A549 (cell line): ENCODE results near the gene LCN12. TPM values are rescaled to one million over a fixed set of nuclear protein-coding genes. Genes with fewer than 3 reads are reported as not detected.

Experiments
- ATAC-seq, 2 experiments: fragments of 200-7000 bp in 1 of 2; fragments of >200 bp in 1 of 2; cut with Nextera tagmentation in 1 of 2; cut with Tn5 transposase in 1 of 2; 3 replicates each; pipeline versions ENCODE4 v1.8.0 to v1.9.1; 2018 to 2020; ENCODE audit warnings: mild to moderate bottlenecking in 1 of 2, moderate library complexity in 1 of 2
- CTCF ChIA-PET: fragments of 300-600 bp; sonication (Branson Sonifier 250); formaldehyde crosslinking; extraction: SDS; loops from one replicate; lab custom pipeline; 2021; ENCODE audit warnings: antibody characterized with exemption, inconsistent platforms; lab: Yijun Ruan, JAX
- POLR2A ChIA-PET: fragments of 350-600 bp; formaldehyde crosslinking; extraction: SDS; loops from one replicate; lab custom pipeline; 2021; ENCODE audit warnings: antibody characterized with exemption, inconsistent platforms; lab: Yijun Ruan, JAX
- DNase-seq, 2 experiments: peaks; one replicate each; pipeline versions ENCODE4 v3.0.0 to v3.0.0-alpha.2; 2011 to 2016; ENCODE audit warnings: low read depth in 1 of 2, low spot score in 1 of 2
- FAIRE-seq: peaks from 2 replicates; lab custom pipeline; 2011; peaks lifted over from hg19 to GRCh38; lab: Jason Lieb, UNC
- H3K27ac ChIP-seq, 2 experiments: fragments of >200 bp; sonication (Bioruptor Twin); formaldehyde crosslinking; 3 replicates each; pipeline ENCODE4 v1.5.1; 2016 to 2017
- H3K4me1 ChIP-seq: fragments of >200 bp; sonication (Bioruptor Twin); formaldehyde crosslinking; 3 replicates; pipeline ENCODE4 v1.6.1; 2016
- H3K4me2 ChIP-seq: fragments of >200 bp; sonication (Bioruptor Twin); formaldehyde crosslinking; 3 replicates; pipeline ENCODE4 v1.6.1; 2016
- H3K4me3 ChIP-seq: fragments of >200 bp; sonication (Bioruptor Twin); formaldehyde crosslinking; 3 replicates; pipeline ENCODE4 v1.5.1; 2016
- H3K9me3 ChIP-seq: fragments of >200 bp; sonication (Bioruptor Twin); formaldehyde crosslinking; 3 replicates; pipeline ENCODE4 v1.6.1; 2016
- CBX2 ChIP-seq: fragments of 200-600 bp; sonication (generic); IDR thresholded peaks from 2 replicates; pipeline ENCODE4 v1.6.1; 2016; ENCODE audit warnings: low read depth, mild to moderate bottlenecking, borderline replicate concordance
- CHD2 ChIP-seq: fragments of 150-350 bp; IDR thresholded peaks from 2 replicates; pipeline ENCODE4 v1.6.1; 2014; ENCODE audit warnings: low read length; ENCODE audit not compliant: partially characterized antibody
- EHF ChIP-seq: fragments of 250-450 bp; sonication (Bioruptor Pico); IDR thresholded peaks from 2 replicates; pipeline ENCODE4 v1.5.0; 2020; ENCODE audit warnings: mild to moderate bottlenecking
- EHMT2 ChIP-seq: fragments of 200-600 bp; sonication (generic); IDR thresholded peaks from 2 replicates; pipeline ENCODE4 v1.6.1; 2016; ENCODE audit warnings: antibody characterized with exemption, low read depth, mild to moderate bottlenecking, moderate library complexity
- FOSB ChIP-seq: fragments of 250-450 bp; sonication (Bioruptor Pico); IDR thresholded peaks from 2 replicates; pipeline ENCODE4 v1.5.0; 2020; ENCODE audit warnings: mild to moderate bottlenecking, moderate library complexity
- FOXS1 ChIP-seq: fragments of 250-450 bp; sonication (Bioruptor Pico); IDR thresholded peaks from 2 replicates; pipeline ENCODE4 v1.5.0; 2020; ENCODE audit warnings: mild to moderate bottlenecking, moderate library complexity
- HOXA7 ChIP-seq: fragments of 250-450 bp; sonication (Bioruptor Pico); IDR thresholded peaks from 2 replicates; pipeline ENCODE4 v1.5.0; 2020; ENCODE audit warnings: mild to moderate bottlenecking, moderate library complexity
- HOXB13 ChIP-seq: fragments of 250-450 bp; sonication (Bioruptor Pico); IDR thresholded peaks from 2 replicates; pipeline ENCODE4 v1.5.0; 2020; ENCODE audit warnings: low read depth, mild to moderate bottlenecking, moderate library complexity
- JUNB ChIP-seq: fragments of >200 bp; sonication (Bioruptor Twin); formaldehyde crosslinking; IDR thresholded peaks from 2 replicates; pipeline ENCODE4 v1.6.1; 2016
- KDM1A ChIP-seq: fragments of 200-600 bp; sonication (generic); IDR thresholded peaks from 2 replicates; pipeline ENCODE4 v1.6.1; 2016; ENCODE audit warnings: low read depth, mild to moderate bottlenecking
- KDM5A ChIP-seq: fragments of 200-600 bp; sonication (generic); IDR thresholded peaks from 2 replicates; pipeline ENCODE4 v1.6.1; 2016; ENCODE audit warnings: antibody characterized with exemption, mild to moderate bottlenecking
- MAFK ChIP-seq: fragments of 450-650 bp; IDR thresholded peaks from 2 replicates; pipeline ENCODE4 v1.6.1; 2014; ENCODE audit not compliant: partially characterized antibody
- NFE2L2 ChIP-seq: fragments of 150-350 bp; conservative IDR thresholded peaks from 2 replicates; pipeline ENCODE4 v1.6.1; 2014; ENCODE audit warnings: low read length
- NPAS2 ChIP-seq: fragments of 250-450 bp; sonication (Bioruptor Pico); IDR thresholded peaks from 2 replicates; pipeline ENCODE4 v1.8.0; 2022; ENCODE audit warnings: mild to moderate bottlenecking, moderate library complexity, borderline replicate concordance
- NR3C1 ChIP-seq: fragments of >200 bp; sonication (Bioruptor Twin); formaldehyde crosslinking; IDR thresholded peaks from 3 replicates; pipeline ENCODE4 v1.6.1; 2017
- PBX3 ChIP-seq: IDR thresholded peaks from 2 replicates; pipeline ENCODE4 v1.6.1; 2012
- POLR2A ChIP-seq: IDR thresholded peaks from 2 replicates; pipeline ENCODE4 v1.6.1; 2012; ENCODE audit warnings: mild to moderate bottlenecking, low read length
- POLR2AphosphoS2 ChIP-seq: conservative IDR thresholded peaks from 2 replicates; pipeline ENCODE4 v1.6.1; 2012; ENCODE audit warnings: low read length, improper control_type of control experiment, inconsistent platforms
- SMC3 ChIP-seq: fragments of >200 bp; sonication (Bioruptor Twin); formaldehyde crosslinking; IDR thresholded peaks from 3 replicates; pipeline ENCODE4 v1.6.1; 2018; ENCODE audit warnings: inconsistent platforms
- SREBF2 ChIP-seq: fragments of 450-650 bp; IDR thresholded peaks from 2 replicates; pipeline ENCODE4 v1.6.1; 2014; ENCODE audit warnings: mild to moderate bottlenecking, moderate library complexity
- ZNF302 ChIP-seq: fragments of 250-450 bp; sonication (Bioruptor Pico); IDR thresholded peaks from 2 replicates; pipeline ENCODE4 v1.9.0; 2021; ENCODE audit warnings: inconsistent platforms, mild to moderate bottlenecking, moderate library complexity
- ZSCAN20 ChIP-seq: fragments of 250-450 bp; sonication (Bioruptor Pico); IDR thresholded peaks from 2 replicates; pipeline ENCODE4 v1.8.0; 2022; ENCODE audit warnings: mild to moderate bottlenecking, moderate library complexity
- WGBS: methylation state at CpG from one replicate; pipeline ENCODE4 v1.1.6; 2017; ENCODE audit errors: missing lambda C conversion rate; 5-methylcytosine and 5-hydroxymethylcytosine counted together
- polyA plus RNA-seq, 4 experiments: library from polyadenylated mRNA; depleted of rRNA in 3 of 4; stranded (reverse); fragments of >200 nt; fragmentation: RNase III in 1 of 4; extraction: RNeasy Plus Mini Kit Qiagen cat#74134 plus additional on column Dnase treatment in 1 of 4; gene quantifications; 2 replicates in 3 of 4; 3 replicates in 1 of 4; pipeline ENCODE4 v1.2.3, GENCODE V29; 2011 to 2017

The LCN12 gene
- polyA plus RNA-seq, 2 of the 4 experiments (the other 2 are of a cell fraction), result 0.74 to 3.0 TPM

- Histone ChIP-seq H3K4me1 (peaks cover 38% of the 10 kb centered on the region), H3K27ac (peak overlapping the region; percentile 68 to 98; a peak in 4 of 6 replicates), H3K9me3 (no peaks in the 10 kb centered on the region), H3K4me2 (no peak overlapping the region; the same call in 1 of the 3 replicates), H3K4me3 (no peak overlapping the region)
- ATAC-seq (no peak), DNase-seq (no peak), FAIRE-seq (no peak)
- TF ChIP-seq SREBF2 (no peak), FOSB (no peak), SMC3 (no peak), CHD2 (no peak), MAFK (no peak), NPAS2 (CRISPR knock-in tag) (no peak)
- 89% methylated on average over 24 of the region's 30 CpGs for WGBS
- POLR2A ChIA-PET, result no interaction called here
- CTCF ChIA-PET, result interaction anchor here (0.5 to 11.3 kb wide), 19 partner anchors 16 to 282 kb away, joined by 3 to 282 read pairs (median 5); partner anchors contain the start of genes ABCA2, FUT7, NPDC1 and PTGDS
Observed at GRCh38 chr9:136945333-136946227, 6.5 kb upstream of the LCN12 start.

- POLR2A ChIA-PET, result no interaction called here
- no peak overlapping the region for H3K4me2 ChIP-seq
- CTCF ChIA-PET, result interaction anchor here (0.7 to 11.3 kb wide), 15 partner anchors 22 to 281 kb away, joined by 3 to 282 read pairs (median 9); partner anchors contain the start of genes ABCA2, CLIC3, FUT7 and NPDC1
- H3K4me1 ChIP-seq, result peaks cover 43% of the 10 kb centered on the region
- no peak for ATAC-seq
- H3K4me3 ChIP-seq, result no peak overlapping the region
- DNase-seq, result no peak
- no peak for FAIRE-seq
- no peak for TF ChIP-seq HOXA7 (CRISPR knock-in tag)
- no peak for TF ChIP-seq HOXB13 (CRISPR knock-in tag)
- no peak for TF ChIP-seq POLR2AphosphoS2
- TF ChIP-seq NFE2L2, result no peak
- no peak for TF ChIP-seq KDM1A
- no peak for TF ChIP-seq EHMT2
- TF ChIP-seq, all 56 proteins: peak for 0
- Histone ChIP-seq H3K9me3 (no peaks in the 10 kb centered on the region), H3K27ac (peak overlapping the region in 1 of 2 experiments; percentile 98; a peak in 3 of 6 replicates)
- WGBS, result 87% methylated on average over 20 of the region's 27 CpGs
Observed at GRCh38 chr9:136946228-136947027, 5.6 kb upstream of the LCN12 start.

- no peak for DNase-seq
Observed at GRCh38 chr9:136947028-136947891, 4.8 kb upstream of the LCN12 start.

More at GRCh38 chr9:136947028-136947891, 4.8 kb upstream of the LCN12 start:
- H3K4me1 ChIP-seq, result peaks cover 43% of the 10 kb centered on the region
- H3K4me3 ChIP-seq, result no peak overlapping the region
- no peaks in the 10 kb centered on the region for H3K9me3 ChIP-seq
- ChIA-PET CTCF (interaction anchor here (0.6 to 11.3 kb wide), 46 partner anchors 9 to 337 kb away, joined by 3 to 282 read pairs (median 5); partner anchors contain the start of genes ABCA2, CLIC3, FUT7 and NPDC1), POLR2A (interaction anchor here (0.8 to 1.4 kb wide), 5 partner anchors 45 to 105 kb away, joined by 3 to 16 read pairs (median 4); partner anchors contain the start of genes AJM1, CLIC3, PAXX and TRAF2)
- 80% methylated on average over 17 of the region's 26 CpGs for WGBS
- H3K27ac ChIP-seq, result peak overlapping the region; percentile 63 to 98
- H3K4me2 ChIP-seq, result peak overlapping the region; percentile 47
- TF ChIP-seq NR3C1 (no peak), MAFK (no peak), ZSCAN20 (no peak), PBX3 (no peak), ZNF302 (CRISPR knock-in tag) (no peak), SREBF2 (no peak), FOXS1 (CRISPR knock-in tag) (no peak), EHF (CRISPR knock-in tag) (no peak), POLR2A (no peak), JUNB (no peak), KDM5A (no peak), CBX2 (no peak)
- TF ChIP-seq, all 56 proteins: peak for 0
- ATAC-seq (no peak), FAIRE-seq (no peak)
